NCI-H2196 treated with DMSO at 0.1 percent for 48 hours (cell line): Measurements from ENCODE around the gene C9orf78.

Source experiments
- DNase-seq: peaks from one replicate; lab custom pipeline; 2025; ENCODE audit not compliant: unreplicated experiment; lab: John Stamatoyannopoulos, UW

C9orf78 gene

GRCh38 chr9:129845373-129845772 is 10.3 kb upstream of the C9orf78 start:
- DNase-seq = no peak

- no peak for DNase-seq
Observed at GRCh38 chr9:129841071-129841470, 6.0 kb upstream of the C9orf78 start.

GRCh38 chr9:129840034-129840433 is 5.0 kb upstream of the C9orf78 start:
- DNase-seq = peak; percentile 76

GRCh38 chr9:129839324-129840023 is 4.4 kb upstream of the C9orf78 start:
- DNase-seq = no peak

GRCh38 chr9:129838707-129839259 is 3.7 kb upstream of the C9orf78 start:
- no peak for DNase-seq

- DNase-seq = no peak
Observed at GRCh38 chr9:129836311-129837007, 1.4 kb upstream of the C9orf78 start.

- DNase-seq = no peak
Observed at GRCh38 chr9:129835860-129836223, 767 bp upstream of the C9orf78 start.

GRCh38 chr9:129834489-129835127 is 467 bp downstream of the C9orf78 start:
- no peak for DNase-seq

- DNase-seq = no peak
Observed at GRCh38 chr9:129832982-129833381, 2.1 kb downstream of the C9orf78 start.

- no peak for DNase-seq
Observed at GRCh38 chr9:129828969-129829368, 6.1 kb downstream of the C9orf78 start.

GRCh38 chr9:129828051-129828450 is 7.0 kb downstream of the C9orf78 start:
- DNase-seq = no peak

GRCh38 chr9:129826759-129827158 is 8.3 kb downstream of the C9orf78 start:
- no peak for DNase-seq

GRCh38 chr9:129826344-129826743 is 8.7 kb downstream of the C9orf78 start:
- no peak for DNase-seq

GRCh38 chr9:129823935-129824601 is 11.0 kb downstream of the C9orf78 start, which contains the start of gene TOR1A:
Gene TOR1A (minus strand): TSS chr9:129824136. CDS start chr9:129824085, 51 bp downstream.
- DNase-seq = peak; percentile 93

- DNase-seq = no peak
Observed at GRCh38 chr9:129823542-129823934, 11.5 kb downstream of the C9orf78 start.

GRCh38 chr9:129822898-129823541 is 12.1 kb downstream of the C9orf78 start:
- no peak for DNase-seq

GRCh38 chr9:129816501-129817435 is 18.3 kb downstream of the C9orf78 start:
- no peak for DNase-seq

- DNase-seq = no peak
Observed at GRCh38 chr9:129815278-129815677, 19.8 kb downstream of the C9orf78 start.

- no peak for DNase-seq
Observed at GRCh38 chr9:129814432-129815223, 20.4 kb downstream of the C9orf78 start.
